Left lung (tissue), 10 donors: Measurements from ENCODE around the gene AACS. TPM values are rescaled to one million over a fixed set of nuclear protein-coding genes. Genes with fewer than 3 reads are reported as not detected.

Experiments used
- ATAC-seq: fragments of 200-7000 bp; cut with Tn5 transposase; one replicate; pipeline ENCODE4 v1.9.1; 2020; ENCODE audit warnings: moderate library complexity
- DNase-seq, 4 donors: peaks; one replicate each; pipeline ENCODE4 v3.0.0-alpha.2; 2013 to 2020
- H3K27ac ChIP-seq, 2 donors: fragments of 200-600 bp; sonication (generic) in 1 of 2; one replicate each; pipeline versions ENCODE4 v1.5.0 to v1.8.0; 2020 to 2021
- H3K27me3 ChIP-seq, 2 donors: fragments of 200-600 bp; sonication (generic) in 1 of 2; one replicate each; pipeline versions ENCODE4 v1.5.0 to v1.8.0; 2020 to 2021
- H3K36me3 ChIP-seq, 2 donors: fragments of 200-600 bp; sonication (generic) in 1 of 2; one replicate each; pipeline versions ENCODE4 v1.5.0 to v1.8.0; 2020 to 2021
- H3K4me1 ChIP-seq, 2 donors: fragments of 200-600 bp; one replicate each; pipeline ENCODE4 v1.8.0; 2021
- H3K4me3 ChIP-seq, 2 donors: fragments of 200-600 bp; sonication (generic) in 1 of 2; one replicate each; pipeline versions ENCODE4 v1.5.0 to v1.8.0; 2020 to 2021; ENCODE audit warnings: mild to moderate bottlenecking in 1 of 2
- H3K9me3 ChIP-seq, 2 donors: fragments of 200-600 bp; sonication (generic) in 1 of 2; one replicate each; pipeline versions ENCODE4 v1.5.0 to v1.8.0; 2020 to 2021
- CTCF ChIP-seq, 2 donors: fragments of 200-600 bp; sonication (generic) in 1 of 2; IDR thresholded peaks; one replicate each; pipeline versions ENCODE4 v1.5.0 to v1.8.0; 2021; ENCODE audit warnings: antibody characterized with exemption in 2 of 2
- intact Hi-C, 2 donors: fragments of 100-400 bp; cut with DNase I; formaldehyde crosslinking; loops; one replicate each; pipeline versions ENCODE4 v1.11.2 to v1.14.2; 2022
- polyA plus RNA-seq, 6 donors: library from polyadenylated mRNA; unstranded; fragments of 120-200 nt; gene quantifications; one replicate each; pipeline ENCODE4 v1.2.1, GENCODE V29; 2013; ENCODE audit not compliant: insufficient read length in 6 of 6
- total RNA-seq, 2 donors: library from RNA; stranded (reverse); fragmentation: NEBNext Ultra II Directional; extraction: Animal tissue kit (Norgen Biotek cat#: 25700); gene quantifications; one replicate each; pipeline ENCODE4 v1.2.1, GENCODE V29; 2021
- donor health status: DM: no; HTN: yes; CAD: no.
- donor health status: DM: no; HTN: no; CAD: no.

The AACS gene
- total and polyA plus RNA-seq, 8 donors = 23.7 to 36.9 (median 27.2) TPM

DNA sequence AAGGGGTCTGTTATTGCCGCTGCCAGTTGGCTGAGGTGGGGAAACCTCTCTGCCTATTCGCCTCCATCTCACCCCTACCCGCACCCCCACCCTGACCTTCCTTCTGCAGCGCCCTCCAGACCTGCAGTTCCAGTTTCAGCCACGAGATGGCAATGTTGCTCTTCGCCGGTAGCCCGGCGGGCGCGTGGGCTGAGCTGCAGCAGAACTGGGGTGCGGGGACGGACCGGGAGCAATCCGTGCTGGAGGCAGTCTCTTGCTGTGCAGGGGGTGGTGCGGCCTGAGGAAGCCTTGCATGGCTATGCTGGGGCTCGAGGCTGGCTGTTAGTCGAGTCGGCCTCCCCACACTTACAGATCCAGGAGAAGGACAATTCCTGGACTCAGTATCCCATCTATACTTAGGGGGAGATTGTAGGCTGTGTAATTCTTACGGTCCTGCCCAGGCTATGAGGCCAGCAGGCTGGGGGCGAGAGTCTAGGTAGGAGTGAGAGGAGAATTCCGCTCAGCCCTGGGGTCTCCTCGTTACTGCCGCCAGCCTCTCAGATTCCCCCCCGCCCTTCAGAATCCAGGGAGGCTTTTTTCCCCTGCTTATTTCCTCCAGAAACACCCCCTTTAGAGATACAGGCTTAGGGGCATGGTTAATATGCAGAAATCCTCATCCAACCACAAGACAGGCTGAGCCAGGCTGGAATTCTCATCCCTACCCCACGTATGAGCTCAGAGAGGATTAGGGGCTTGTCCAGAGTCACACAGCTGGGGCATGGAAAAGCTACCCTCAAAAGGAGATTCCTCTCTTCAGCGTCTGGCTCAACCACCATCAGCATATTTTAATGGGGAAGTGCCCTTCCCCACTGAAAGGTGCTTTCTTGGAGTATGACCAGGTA, 118.2 kb downstream of the AACS start:
- peak; percentile 98 to 99 for TF ChIP-seq CTCF (IDR thresholded peaks at IDR 0.05)
- peak; percentile 89 for ATAC-seq
- intact Hi-C loops = loop anchor here in 1 of 2 donors (5.0 kb wide), 1 partner anchor 1689 kb away; no protein-coding TSS in a partner anchor
- H3K36me3 ChIP-seq = no peaks in the 10 kb centered on the region
- H3K27me3 ChIP-seq = peaks cover 45 to 94% of the 10 kb centered on the region in 2 donors
- peak; percentile 65 to 92 (median 79) for DNase-seq
- peaks cover 8 to 15% of the 10 kb centered on the region in 2 donors for H3K4me1 ChIP-seq
- no peak overlapping the region for H3K27ac ChIP-seq
- H3K4me3 ChIP-seq = no peak overlapping the region
- no peaks in the 10 kb centered on the region for H3K9me3 ChIP-seq

DNA sequence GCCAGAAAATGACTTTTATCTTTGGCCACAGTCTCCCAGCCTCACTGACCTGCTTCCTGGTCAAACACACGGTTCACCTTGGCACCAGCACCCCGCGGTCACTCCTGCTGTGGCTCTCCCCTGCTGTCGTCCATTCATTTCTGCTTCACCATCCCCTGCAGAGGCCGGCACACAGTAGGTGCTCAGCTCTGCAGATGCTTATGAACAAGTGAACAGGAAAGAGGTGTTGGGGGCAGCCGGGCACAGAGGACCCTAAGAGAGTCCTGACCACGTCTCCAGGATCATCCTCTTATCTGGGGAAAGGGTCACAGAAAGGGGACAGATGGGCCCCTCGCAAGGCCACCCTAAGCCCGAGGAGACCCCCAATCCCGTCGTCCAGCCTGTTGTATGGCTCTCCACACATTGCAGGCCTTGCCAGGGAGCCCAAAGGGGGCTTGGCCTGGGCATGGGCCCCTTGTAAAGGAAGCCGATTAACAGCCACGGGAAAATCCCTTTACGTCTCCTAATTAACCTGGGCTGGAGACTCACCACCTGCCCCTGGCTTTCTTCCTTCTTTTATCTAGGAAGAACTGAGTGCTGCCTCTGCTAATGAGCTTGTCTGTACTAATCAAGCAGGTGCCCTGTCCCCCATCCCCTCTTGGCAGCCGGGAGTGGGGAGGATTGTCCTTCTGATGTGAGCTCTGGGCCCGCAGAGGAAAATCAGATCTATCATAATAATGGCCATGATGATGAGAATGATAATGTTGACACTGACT, 119.2 kb downstream of the AACS start:
- intact Hi-C loops = loop anchor here in 1 of 2 donors (5.0 kb wide), 1 partner anchor 1688 kb away; no protein-coding TSS in a partner anchor
- no peaks in the 10 kb centered on the region for H3K9me3 ChIP-seq
- H3K27ac ChIP-seq = no peak overlapping the region
- H3K27me3 ChIP-seq = peaks cover 54 to 94% of the 10 kb centered on the region in 2 donors
- H3K4me3 ChIP-seq = no peak overlapping the region
- no peak for TF ChIP-seq CTCF (IDR thresholded peaks at IDR 0.05)
- no peak for ATAC-seq
- peaks cover 8 to 15% of the 10 kb centered on the region in 2 donors for H3K4me1 ChIP-seq
- H3K36me3 ChIP-seq = no peaks in the 10 kb centered on the region
- no peak for DNase-seq

- ATAC-seq (no peak), DNase-seq (no peak)
- H3K27ac ChIP-seq = no peak overlapping the region
- H3K36me3 ChIP-seq = no peaks in the 10 kb centered on the region
- intact Hi-C loops = no loop called here
- peaks cover 62 to 96% of the 10 kb centered on the region in 2 donors for H3K27me3 ChIP-seq
- no peaks in the 10 kb centered on the region for H3K9me3 ChIP-seq
- TF ChIP-seq CTCF (IDR thresholded peaks at IDR 0.05) = no peak
- peaks cover 8 to 15% of the 10 kb centered on the region in 2 donors for H3K4me1 ChIP-seq
- no peak overlapping the region for H3K4me3 ChIP-seq
Measured at GRCh38 chr12:125185311-125185739, 120.1 kb downstream of the AACS start.

DNA sequence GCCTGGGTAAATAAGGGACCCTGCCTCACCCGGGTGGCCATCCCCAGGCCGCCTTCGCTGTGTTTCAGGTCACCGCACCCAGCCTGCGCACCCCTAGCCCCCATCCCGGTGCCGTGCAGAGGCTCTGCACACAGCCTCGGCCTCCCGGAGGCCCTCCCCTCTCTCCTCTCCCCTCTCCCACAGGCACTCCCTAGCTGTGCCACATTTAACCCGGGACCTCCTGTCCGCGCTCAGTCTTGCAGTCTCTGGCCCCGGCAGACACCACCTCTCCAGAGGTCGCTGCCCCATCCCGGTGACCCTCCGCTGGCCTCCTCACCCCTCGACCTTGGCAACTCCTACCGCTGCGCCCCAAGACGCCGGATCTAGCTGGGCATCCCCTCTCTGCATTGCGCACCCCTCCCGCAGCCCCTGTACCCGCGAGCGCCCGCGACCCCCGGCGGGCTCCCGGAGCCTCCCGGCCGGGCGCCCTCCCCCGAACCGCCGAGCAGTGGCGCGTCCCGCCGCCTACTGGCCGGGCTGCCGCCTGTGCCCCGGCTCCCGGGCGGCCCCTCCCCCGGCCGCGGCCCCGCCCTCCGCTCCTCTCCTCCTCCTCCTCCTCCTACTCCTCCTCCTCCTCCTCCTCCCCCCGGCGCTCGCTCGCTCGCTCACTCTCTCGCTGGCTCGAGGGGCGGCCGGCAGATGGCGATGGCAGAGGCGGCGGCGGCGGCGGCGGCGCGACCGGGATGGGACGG, 120.7 kb downstream of the AACS start, which contains the start of gene TMEM132B:
TMEM132B (plus strand) TSS at position 647 of the 731 bp plus-strand sequence.
- H3K9me3 ChIP-seq = no peaks in the 10 kb centered on the region
- peaks cover 8 to 15% of the 10 kb centered on the region in 2 donors for H3K4me1 ChIP-seq
- no peak within 1 kb of the TSS for H3K27ac ChIP-seq
- H3K4me3 ChIP-seq = peak within 1 kb of the TSS in 1 of 2 donors; percentile 9
- DNase-seq (peak; percentile 53 to 90 (median 86)), ATAC-seq (peak; percentile 96)
- TF ChIP-seq CTCF (IDR thresholded peaks at IDR 0.05) = peak; percentile 25 to 40
- H3K27me3 ChIP-seq = peaks cover 62 to 90% of the 10 kb centered on the region in 2 donors
- no peaks in the 10 kb centered on the region for H3K36me3 ChIP-seq
- intact Hi-C loops = no loop called here
